ENCODE data around the gene TLR4. TPM values are rescaled to one million over a fixed set of nuclear protein-coding genes. Genes with fewer than 3 reads are reported as not detected.

TLR4 gene
- total and polyA plus RNA-seq, 9 of the 15 experiments (the other 6 are each of a cell fraction or from before 2014, with no cell fraction given), result 0.02 TPM; not detected in 8

DNA sequence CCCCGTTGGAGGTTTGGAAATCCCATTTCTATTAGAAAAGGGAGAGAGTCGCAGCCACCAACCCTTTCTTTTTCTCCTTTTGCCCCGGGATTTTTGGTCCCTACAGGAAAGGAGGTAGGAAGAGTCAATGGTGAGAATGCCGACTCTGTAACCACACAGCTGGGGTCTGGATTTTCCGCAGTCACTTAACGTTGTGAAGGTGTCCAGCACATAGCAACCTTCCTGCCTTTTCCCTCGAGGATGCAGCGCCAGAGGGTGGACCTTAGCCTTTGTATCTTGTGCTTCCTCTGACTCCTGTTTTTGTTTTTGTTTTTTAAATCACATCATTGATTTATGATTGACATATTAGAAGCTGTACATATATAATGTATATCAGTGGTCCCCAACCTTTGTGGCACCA lies 41.4 kb downstream of the TLR4 start:
- no peaks in the 10 kb centered on the region for H3K27me3 ChIP-seq (ENCODE audit: control insufficient read depth in 2 of 2, insufficient read depth in 2 of 2, low read length in 2 of 2)
- TF ChIP-seq SIX5 (IDR thresholded peaks at IDR 0.05; ENCODE audit: borderline replicate concordance in 1 of 2, insufficient read depth in 1 of 2, low read depth in 1 of 2, low read length in 2 of 2) (no peak), RNF2 (IDR thresholded peaks at IDR 0.05) (no peak)
- TF ChIP-seq, protein P1, sequence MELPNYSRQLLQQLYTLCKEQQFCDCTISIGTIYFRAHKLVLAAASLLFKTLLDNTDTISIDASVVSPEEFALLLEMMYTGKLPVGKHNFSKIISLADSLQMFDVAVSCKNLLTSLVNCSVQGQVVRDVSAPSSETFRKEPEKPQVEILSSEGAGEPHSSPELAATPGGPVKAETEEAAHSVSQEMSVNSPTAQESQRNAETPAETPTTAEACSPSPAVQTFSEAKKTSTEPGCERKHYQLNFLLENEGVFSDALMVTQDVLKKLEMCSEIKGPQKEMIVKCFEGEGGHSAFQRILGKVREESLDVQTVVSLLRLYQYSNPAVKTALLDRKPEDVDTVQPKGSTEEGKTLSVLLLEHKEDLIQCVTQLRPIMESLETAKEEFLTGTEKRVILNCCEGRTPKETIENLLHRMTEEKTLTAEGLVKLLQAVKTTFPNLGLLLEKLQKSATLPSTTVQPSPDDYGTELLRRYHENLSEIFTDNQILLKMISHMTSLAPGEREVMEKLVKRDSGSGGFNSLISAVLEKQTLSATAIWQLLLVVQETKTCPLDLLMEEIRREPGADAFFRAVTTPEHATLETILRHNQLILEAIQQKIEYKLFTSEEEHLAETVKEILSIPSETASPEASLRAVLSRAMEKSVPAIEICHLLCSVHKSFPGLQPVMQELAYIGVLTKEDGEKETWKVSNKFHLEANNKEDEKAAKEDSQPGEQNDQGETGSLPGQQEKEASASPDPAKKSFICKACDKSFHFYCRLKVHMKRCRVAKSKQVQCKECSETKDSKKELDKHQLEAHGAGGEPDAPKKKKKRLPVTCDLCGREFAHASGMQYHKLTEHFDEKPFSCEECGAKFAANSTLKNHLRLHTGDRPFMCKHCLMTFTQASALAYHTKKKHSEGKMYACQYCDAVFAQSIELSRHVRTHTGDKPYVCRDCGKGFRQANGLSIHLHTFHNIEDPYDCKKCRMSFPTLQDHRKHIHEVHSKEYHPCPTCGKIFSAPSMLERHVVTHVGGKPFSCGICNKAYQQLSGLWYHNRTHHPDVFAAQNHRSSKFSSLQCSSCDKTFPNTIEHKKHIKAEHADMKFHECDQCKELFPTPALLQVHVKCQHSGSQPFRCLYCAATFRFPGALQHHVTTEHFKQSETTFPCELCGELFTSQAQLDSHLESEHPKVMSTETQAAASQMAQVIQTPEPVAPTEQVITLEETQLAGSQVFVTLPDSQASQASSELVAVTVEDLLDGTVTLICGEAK (IDR thresholded peaks at IDR 0.05), result no peak
- TF ChIP-seq, protein P1 (CRISPR knock-in tag; IDR thresholded peaks at IDR 0.05), result no peak
- CTCF ChIA-PET (ENCODE audit: low intra/inter-chr PET ratio), result no interaction called here
- no peak overlapping the region for H2AFZ ChIP-seq (ENCODE audit: low read depth, low read length)
- H3K9me3 ChIP-seq (replicated peaks; ENCODE audit: control insufficient read depth, insufficient read depth, low read depth, low read length), result no peaks in the 10 kb centered on the region
- no peaks in the 10 kb centered on the region for H3K36me3 ChIP-seq (ENCODE audit: control insufficient read depth, insufficient read depth, low read length)
- H3K27ac ChIP-seq (ENCODE audit: extremely low read depth, low read depth, low read length), result no peak overlapping the region
- intact Hi-C loops (cut with micrococcal nuclease) (no loop called here), in situ Hi-C loops (cut with MboI) (no loop called here)
- H3K79me2 ChIP-seq (ENCODE audit: control insufficient read depth, insufficient read depth, low read length), result no peaks in the 10 kb centered on the region
- H3K4me1 ChIP-seq (replicated peaks in 1 of 2; ENCODE audit: control insufficient read depth in 2 of 2, insufficient read depth in 2 of 2, low read length in 2 of 2), result no peaks in the 10 kb centered on the region
- ATAC-seq (no peak), DNase-seq (ENCODE audit: extremely low read depth in 1 of 4, low spot score in 3 of 4) (no peak), FAIRE-seq (no peak)
- no peaks in the 10 kb centered on the region for H4K20me1 ChIP-seq (replicated peaks; ENCODE audit: control insufficient read depth, insufficient read depth, low read length)
- no peak overlapping the region for H3K4me3 ChIP-seq
- H3K9ac ChIP-seq (ENCODE audit: insufficient read depth in 1 of 2, low read depth in 2 of 2, low read length in 2 of 2), result no peak overlapping the region
- no TSS peak for BruUV-seq (replicated peaks)
- H3K9me1 ChIP-seq (ENCODE audit: control insufficient read depth, insufficient read depth, low read length), result no peaks in the 10 kb centered on the region
- WGBS (ENCODE audit: insufficient coverage, low coverage, missing lambda C conversion rate), result 0% methylated on average over 7 of the region's 8 CpGs
- POLR2A ChIA-PET, result no interaction called here
- no peak overlapping the region for H3K4me2 ChIP-seq (ENCODE audit: insufficient read depth, low read length)

Data from K562 (cell line).